ENCODE results near the gene HEYL.

DNA sequence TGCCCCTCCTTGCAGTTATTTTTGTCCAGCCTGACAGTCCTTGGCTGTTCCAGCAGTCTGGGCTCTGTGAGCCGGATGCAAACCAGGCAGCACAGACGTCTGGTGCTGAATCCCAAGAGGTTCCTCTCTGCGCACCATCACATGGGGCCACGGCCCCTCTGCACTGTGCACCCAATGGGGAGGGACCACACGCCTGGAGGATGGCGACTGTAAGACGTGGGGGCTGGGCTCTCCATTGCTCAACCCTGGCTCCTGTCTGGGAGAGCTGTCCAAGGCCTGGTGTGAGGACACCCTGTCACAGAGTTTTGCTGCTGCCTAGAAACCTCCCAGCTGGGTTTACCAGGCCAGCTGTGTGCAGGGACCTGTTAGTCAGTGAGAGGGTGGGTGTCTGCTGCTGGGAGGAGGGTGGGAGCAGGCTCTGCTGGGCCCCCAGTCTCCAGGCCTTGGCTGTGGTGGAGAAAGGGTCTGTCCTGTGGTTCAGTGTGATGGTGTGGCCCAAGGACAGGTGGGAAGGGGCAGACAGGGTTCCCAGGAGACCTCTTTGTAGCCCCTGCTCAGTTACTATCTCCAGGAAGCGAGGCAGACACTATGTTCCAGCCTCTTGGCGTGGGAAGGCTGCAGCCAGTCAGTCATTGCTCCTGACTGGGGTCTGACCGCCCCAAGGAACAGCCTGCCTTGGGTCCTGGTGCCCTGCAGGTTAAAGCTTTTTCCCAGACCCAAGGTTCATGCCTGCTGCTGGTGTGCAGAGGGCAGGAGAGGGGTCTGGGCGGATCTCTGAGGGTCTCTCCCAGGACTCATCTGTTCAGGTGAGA is 13.8 kb downstream of the HEYL start:
- TF ChIP-seq POLR2AphosphoS5 (IDR thresholded peaks at IDR 0.05; ENCODE audit: low read depth, low read length) (no peak), POLR2A (IDR thresholded peaks at IDR 0.05; ENCODE audit: low read depth, low read length) (no peak), TAF1 (IDR thresholded peaks at IDR 0.05; ENCODE audit: borderline replicate concordance, low read depth, low read length) (no peak)
